Fibroblast of pulmonary artery (primary cell): ENCODE measurements around the gene ZNF436.

Experiments
- DNase-seq: peaks from one replicate; pipeline ENCODE4 v3.0.0-alpha.2; 2010; ENCODE audit warnings: low read depth
- H3K4me3 ChIP-seq: replicated peaks from 2 replicates; pipeline ENCODE4 v1.5.1; 2011; ENCODE audit warnings: low read depth, mild to moderate bottlenecking, control low read depth, low read length, moderate library complexity
- CTCF ChIP-seq: IDR thresholded peaks from 2 replicates; pipeline ENCODE4 v1.5.1; 2011; ENCODE audit warnings: mild to moderate bottlenecking, control low read depth, low read length, inconsistent platforms; ENCODE audit errors: missing control alignments

ZNF436 gene

DNA sequence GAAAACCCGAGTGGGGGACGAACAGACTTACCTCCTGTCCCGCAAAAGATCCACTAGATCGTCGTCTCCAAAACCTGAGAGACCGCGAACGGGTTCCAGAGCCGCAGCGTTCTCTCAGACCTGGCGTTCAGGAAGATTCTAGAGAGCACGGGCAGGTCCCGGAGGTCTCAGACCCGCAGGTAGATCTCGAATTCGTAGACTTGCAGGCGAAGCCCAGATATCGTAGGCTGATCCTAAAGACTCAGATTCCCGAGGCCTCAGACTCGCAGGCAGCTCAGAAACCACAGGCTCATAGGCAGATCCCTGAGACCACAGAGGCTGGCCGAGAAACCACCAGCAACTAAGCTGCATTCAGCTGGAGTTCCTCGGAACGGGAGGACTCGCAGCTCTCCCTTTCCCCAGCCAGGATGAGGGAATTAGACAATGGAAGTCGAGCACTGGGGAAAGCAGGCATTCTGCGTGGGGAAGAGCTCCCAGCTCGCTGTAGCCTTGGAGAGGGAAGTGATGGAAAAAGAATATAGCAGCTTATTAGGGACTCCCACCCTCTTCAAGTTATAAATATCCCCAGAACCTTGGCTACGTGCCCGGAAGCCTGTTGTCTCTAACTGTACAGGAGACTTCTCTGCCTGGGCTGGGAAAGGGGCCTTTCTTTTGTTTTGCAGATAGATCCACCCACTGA is at the start of gene ZNF436:
TSS of gene ZNF436 (minus strand) at position 502 of the 679 bp plus-strand sequence. CDS start 1,831 bp downstream, outside the sequence.
- DNase-seq = peak; percentile 95
- no peak for TF ChIP-seq CTCF
- H3K4me3 ChIP-seq = peak within 1 kb of the TSS; percentile 98

DNA sequence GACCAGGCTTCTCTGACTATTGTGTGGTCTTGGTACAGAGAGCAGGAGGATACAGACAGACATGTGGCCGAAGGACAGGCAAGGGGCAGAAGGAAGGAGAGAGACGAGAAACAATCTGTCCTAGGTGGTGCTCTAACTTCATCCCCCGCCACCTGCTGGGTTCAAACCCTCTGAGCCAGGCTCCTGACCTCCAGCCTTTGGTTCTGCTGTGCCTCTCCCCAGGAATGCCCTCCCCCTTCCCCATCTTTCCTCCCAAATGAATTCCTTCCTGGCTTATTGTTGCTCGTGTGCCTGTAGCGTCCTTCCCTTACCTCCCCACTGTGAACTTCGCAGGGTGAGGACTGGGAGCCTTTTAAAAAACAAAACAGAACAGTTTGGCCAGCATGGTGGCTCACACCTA is 49.5 kb upstream of the ZNF436 start:
- no peak for TF ChIP-seq CTCF
- H3K4me3 ChIP-seq = no peak overlapping the region
- no peak for DNase-seq

GRCh38 chr1:23417570-23417969 is 47.9 kb upstream of the ZNF436 start:
- TF ChIP-seq CTCF = no peak
- H3K4me3 ChIP-seq = no peak overlapping the region
- no peak for DNase-seq

- DNase-seq = no peak
- H3K4me3 ChIP-seq = no peak overlapping the region
- TF ChIP-seq CTCF = no peak
Observed at GRCh38 chr1:23416964-23417363, 47.3 kb upstream of the ZNF436 start.

DNA sequence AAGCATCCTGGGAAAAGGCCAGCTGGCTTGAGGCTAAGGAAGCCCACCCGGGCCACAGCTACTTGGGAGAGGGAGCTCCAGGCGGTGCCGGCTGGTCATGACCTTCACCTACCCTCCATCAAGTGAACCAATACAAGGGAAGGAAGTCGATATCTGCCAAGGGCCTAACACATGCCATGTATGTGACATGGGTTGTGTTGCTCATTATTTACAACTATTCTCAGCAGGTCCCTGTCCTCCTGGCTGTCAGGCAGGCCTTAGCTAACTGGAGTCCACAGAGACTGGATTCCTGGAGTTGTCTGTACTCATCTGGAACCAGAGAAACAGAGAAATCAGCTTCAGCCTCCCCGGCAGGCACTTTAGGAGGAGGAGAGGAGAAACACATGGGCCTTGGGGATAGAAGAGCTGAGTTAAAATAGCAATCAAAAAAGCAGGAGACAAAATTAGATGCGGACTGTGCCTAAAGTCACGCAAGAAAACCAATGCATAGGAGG is 39.2 kb upstream of the ZNF436 start:
- H3K4me3 ChIP-seq = no peak overlapping the region
- TF ChIP-seq CTCF = no peak
- DNase-seq = no peak

DNA sequence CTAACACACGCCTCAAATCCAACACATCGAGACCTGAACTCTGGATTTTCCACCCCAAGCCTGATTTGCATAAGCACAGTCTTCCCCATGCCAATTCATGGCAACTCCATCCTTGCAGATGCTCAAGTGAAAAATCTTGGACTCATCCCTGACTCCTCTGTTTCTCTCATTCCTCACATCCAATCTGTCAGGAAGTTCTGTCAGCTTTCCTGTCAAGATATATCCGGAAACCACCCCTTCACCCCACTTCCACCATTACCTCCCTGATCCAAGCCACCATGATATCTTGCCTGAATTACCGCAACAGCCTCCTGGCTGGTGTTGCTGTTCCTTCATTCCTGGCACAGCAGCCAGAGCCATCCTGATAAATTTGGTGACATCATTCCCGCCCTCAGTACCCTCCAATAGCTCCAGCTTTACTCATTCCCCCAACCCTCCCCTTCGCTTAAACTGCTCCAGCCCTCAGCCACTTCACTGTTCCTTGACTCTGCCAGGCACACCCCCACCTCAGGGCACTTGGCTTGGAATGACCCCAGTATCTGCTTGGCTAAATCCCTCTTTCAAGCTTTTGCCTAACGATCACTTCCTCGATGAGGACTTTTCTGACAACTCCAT is 37.5 kb upstream of the ZNF436 start:
- H3K4me3 ChIP-seq = no peak overlapping the region
- TF ChIP-seq CTCF = no peak
- peak; percentile 77 for DNase-seq
